GM13976 (cell line): ENCODE measurements around the gene ATP8B3.
A peak's percentile ranks its signal among the peaks of the same experiment; 100 is the strongest.

Source experiments
- DNase-seq: peaks from one replicate; pipeline ENCODE4 v3.0.0; 2012; ENCODE audit warnings: low spot score
- CTCF ChIP-seq: IDR thresholded peaks from 2 replicates; pipeline ENCODE4 v1.5.1; 2012; ENCODE audit warnings: borderline replicate concordance, mild to moderate bottlenecking; ENCODE audit not compliant: insufficient read depth; ENCODE audit errors: extremely low read depth, missing control alignments, control extremely low read depth
- in situ Hi-C: fragments of 300-500 bp; cut with MboI; formaldehyde crosslinking; loops from one replicate; pipeline ENCODE4 v1.12.0; 2022; ENCODE audit warnings: low sequenced_read_pairs, mixed read lengths, inconsistent platforms; ENCODE audit not compliant: unreplicated experiment

The ATP8B3 gene

GRCh38 chr19:1857648-1858326, 45.7 kb upstream of the ATP8B3 start:
- in situ Hi-C loops = no loop called here

GRCh38 chr19:1856698-1857603, 44.9 kb upstream of the ATP8B3 start:
- DNase-seq = peak; percentile 84
- TF ChIP-seq CTCF = no peak
- in situ Hi-C loops = no loop called here

More at GRCh38 chr19:1857648-1858326, 45.7 kb upstream of the ATP8B3 start:
- DNase-seq = no peak
- no peak for TF ChIP-seq CTCF

- no peak for DNase-seq
- in situ Hi-C loops = no loop called here
- TF ChIP-seq CTCF = no peak
These were observed 44.2 kb upstream of the ATP8B3 start for GRCh38 chr19:1856345-1856697.

- in situ Hi-C loops = no loop called here
- TF ChIP-seq CTCF = no peak
- no peak for DNase-seq
These were observed 43.8 kb upstream of the ATP8B3 start for GRCh38 chr19:1855828-1856255.

GRCh38 chr19:1855040-1855827, 43.2 kb upstream of the ATP8B3 start:
- in situ Hi-C loops = no loop called here
- TF ChIP-seq CTCF = no peak
- DNase-seq = peak; percentile 95

- DNase-seq = no peak
- no peak for TF ChIP-seq CTCF
- in situ Hi-C loops = no loop called here
These were observed 42.5 kb upstream of the ATP8B3 start for GRCh38 chr19:1854542-1855039.
